SJSA1 (cell line): Measurements from ENCODE around the gene GPR87. TPM values are rescaled to one million over a fixed set of nuclear protein-coding genes. Genes with fewer than 3 reads are reported as not detected.
A peak's percentile ranks its signal among the peaks of the same experiment; 100 is the strongest.

Source experiments
- DNase-seq, 2 experiments: peaks; one replicate each; pipeline ENCODE4 v3.0.0-alpha.2; 2015 to 2020; ENCODE audit warnings: low spot score in 2 of 2, low read depth in 1 of 2
- H3K27ac ChIP-seq: fragments of 250-450 bp; sonication (Bioruptor Pico); 2 replicates; pipeline ENCODE4 v1.5.1; 2020; ENCODE audit warnings: mild to moderate bottlenecking, moderate library complexity
- H3K27me3 ChIP-seq: fragments of 250-450 bp; sonication (Bioruptor Pico); replicated peaks from 2 replicates; pipeline ENCODE4 v1.5.1; 2020; ENCODE audit warnings: mild to moderate bottlenecking, moderate library complexity
- H3K36me3 ChIP-seq: fragments of 250-450 bp; sonication (Bioruptor Pico); 2 replicates; pipeline ENCODE4 v1.5.1; 2020; ENCODE audit warnings: mild to moderate bottlenecking
- H3K4me1 ChIP-seq: fragments of 250-450 bp; sonication (Bioruptor Pico); replicated peaks from 2 replicates; pipeline ENCODE4 v1.6.1; 2021; ENCODE audit warnings: mild to moderate bottlenecking
- H3K4me3 ChIP-seq: fragments of 250-450 bp; sonication (Bioruptor Pico); 2 replicates; pipeline ENCODE4 v1.5.1; 2020; ENCODE audit warnings: mild to moderate bottlenecking
- H3K9me3 ChIP-seq: fragments of 250-450 bp; sonication (Bioruptor Pico); replicated peaks from 2 replicates; pipeline ENCODE4 v1.5.1; 2020; ENCODE audit warnings: mild to moderate bottlenecking
- total RNA-seq: library from RNA; depleted of rRNA; stranded (reverse); fragments of >200 nt; shearing (Covaris generic); gene quantifications from 2 replicates; pipeline ENCODE4 v1.2.3, GENCODE V29; 2014; rRNA removed

GPR87 gene
- total RNA-seq, 1 experiment from 2014 or later: 0.29 TPM

DNA sequence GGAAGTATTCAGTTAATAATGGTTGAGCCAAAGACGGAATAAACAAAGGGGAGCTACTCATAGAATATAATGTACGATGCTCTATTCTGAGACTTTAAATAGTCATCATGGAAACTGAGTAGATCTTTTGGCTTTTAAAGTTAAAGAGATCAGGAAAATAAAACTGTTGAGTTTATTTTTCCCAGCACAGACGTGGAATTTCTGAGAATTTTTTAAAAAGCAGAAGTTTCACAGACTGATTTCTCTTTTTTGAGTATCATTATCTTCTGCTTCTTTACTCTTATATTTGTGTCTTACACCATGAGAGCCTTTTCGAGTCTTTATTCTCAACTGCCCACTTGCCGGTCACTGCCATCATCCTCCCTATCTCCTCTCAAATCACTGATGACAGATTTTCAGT is 51.5 kb downstream of the GPR87 start:
- Histone ChIP-seq H3K4me1 (peaks cover 52% of the 10 kb centered on the region), H3K9me3 (no peaks in the 10 kb centered on the region), H3K27ac (0 out of 2 replicates have a peak overlapping the region, but pooled peaks have one; percentile 27), H3K27me3 (0 out of 2 replicates have a peak, but pooled peaks cover 2% of the 10 kb centered on the region), H3K36me3 (no peaks in the 10 kb centered on the region), H3K4me3 (no peak overlapping the region)
- no peak for DNase-seq

DNA sequence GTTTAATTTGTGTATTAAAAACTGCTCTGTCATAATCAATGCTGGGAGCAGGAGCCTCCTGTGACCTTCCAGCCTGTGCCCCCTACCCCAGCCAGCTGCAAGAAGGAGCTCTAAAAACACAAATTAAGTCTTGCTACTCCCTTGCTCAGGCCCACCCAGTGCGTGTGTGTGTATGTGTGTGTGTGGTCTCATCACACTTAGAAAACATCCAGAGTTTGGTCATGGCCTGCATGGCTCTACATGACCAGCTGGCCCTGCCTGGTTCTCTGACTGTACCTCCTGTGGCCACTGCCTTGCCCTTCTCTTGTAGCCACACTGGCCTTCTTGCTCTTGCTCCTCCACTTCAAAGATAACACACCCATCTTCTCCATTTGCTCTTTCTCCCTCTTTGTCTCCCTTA is 52.0 kb downstream of the GPR87 start:
- no peaks in the 10 kb centered on the region for H3K9me3 ChIP-seq
- H3K4me1 ChIP-seq: peaks cover 57% of the 10 kb centered on the region
- no peaks in the 10 kb centered on the region for H3K36me3 ChIP-seq
- 0 out of 2 replicates have a peak, but pooled peaks cover 2% of the 10 kb centered on the region for H3K27me3 ChIP-seq
- no peak overlapping the region for H3K4me3 ChIP-seq
- H3K27ac ChIP-seq: peak overlapping the region; percentile 27; the same call in 1 of the 2 replicates
- peak; percentile 64 to 81 for DNase-seq

DNA sequence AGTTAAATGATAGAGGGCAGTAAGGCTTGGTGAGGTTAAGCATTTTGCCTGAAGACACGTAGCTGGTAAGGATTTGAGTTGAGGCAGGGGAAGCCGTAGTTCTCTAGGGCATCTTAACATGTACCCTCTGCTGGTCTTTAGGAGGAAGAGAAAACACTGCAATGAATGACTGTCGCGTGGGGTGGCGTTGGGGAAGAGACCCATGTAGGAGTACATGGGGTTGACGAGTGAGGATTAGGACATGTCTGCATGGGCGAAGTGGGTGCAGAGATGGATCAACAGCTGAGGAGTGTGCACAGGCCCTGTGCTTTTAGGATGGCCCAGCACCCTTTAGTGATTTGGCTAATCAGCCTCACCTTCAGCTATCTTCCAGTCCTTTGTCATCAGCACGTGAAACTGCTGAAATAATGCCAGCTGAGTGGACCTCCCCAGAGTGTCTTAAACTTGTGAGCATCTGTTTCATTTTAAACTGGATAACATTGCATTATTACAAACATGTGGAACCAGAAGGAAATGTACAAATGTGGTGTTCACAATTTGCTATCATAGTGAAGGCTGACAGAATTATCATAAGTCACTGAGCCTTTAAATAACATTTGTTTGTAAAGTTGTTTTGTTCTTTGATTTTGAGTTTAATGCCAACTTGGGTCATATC is 53.6 kb downstream of the GPR87 start:
- no peak for DNase-seq
- Histone ChIP-seq H3K36me3 (no peaks in the 10 kb centered on the region), H3K4me1 (peaks cover 70% of the 10 kb centered on the region), H3K27me3 (0 out of 2 replicates have a peak, but pooled peaks cover 2% of the 10 kb centered on the region), H3K4me3 (no peak overlapping the region), H3K27ac (no peak overlapping the region), H3K9me3 (no peaks in the 10 kb centered on the region)

DNA sequence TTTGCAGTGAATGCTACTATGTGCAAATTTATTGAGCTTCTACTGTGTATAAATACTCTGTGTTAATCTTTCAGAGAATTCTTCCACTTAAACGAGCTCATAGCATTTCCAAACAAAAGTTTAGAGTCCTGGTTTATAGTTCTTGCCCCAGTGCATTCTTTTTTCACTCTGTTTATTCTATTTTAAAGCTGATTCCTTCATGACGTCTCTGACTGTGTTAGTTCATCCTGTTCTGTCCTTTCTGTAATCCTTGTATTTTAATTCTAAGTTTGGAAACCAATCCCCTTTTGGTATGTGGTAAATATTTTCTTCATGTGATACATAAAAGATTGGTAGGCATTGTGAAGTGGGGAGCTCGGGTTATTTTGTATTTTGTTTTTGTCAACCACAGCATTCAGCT is 57.0 kb downstream of the GPR87 start:
- DNase-seq: peak in 1 of 2 experiments; percentile 39
- Histone ChIP-seq H3K9me3 (no peaks in the 10 kb centered on the region), H3K4me1 (peaks cover 38% of the 10 kb centered on the region), H3K36me3 (no peaks in the 10 kb centered on the region), H3K27me3 (0 out of 2 replicates have a peak, but pooled peaks cover 2% of the 10 kb centered on the region), H3K27ac (no peak overlapping the region), H3K4me3 (no peak overlapping the region)

DNA sequence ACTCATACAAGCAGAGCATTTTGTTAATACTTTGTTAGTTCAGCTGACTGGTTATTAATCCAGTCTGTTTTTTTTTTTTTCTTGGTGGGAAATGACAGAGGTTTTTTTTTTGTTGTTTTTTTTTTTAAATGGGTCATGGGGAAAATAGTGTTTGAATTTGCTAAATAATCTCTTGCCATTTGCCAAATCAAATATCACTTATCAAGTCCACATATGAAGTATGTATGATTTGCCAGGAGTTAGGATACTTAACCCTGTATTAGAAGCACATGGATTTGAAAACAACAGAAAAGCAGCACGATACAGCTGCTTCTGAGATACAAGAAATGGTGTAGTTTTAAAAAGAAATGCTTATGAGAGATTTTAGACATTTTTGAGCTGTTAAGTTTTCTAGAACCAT is 59.9 kb downstream of the GPR87 start:
- no peaks in the 10 kb centered on the region for H3K9me3 ChIP-seq
- no peaks in the 10 kb centered on the region for H3K36me3 ChIP-seq
- no peak overlapping the region for H3K27ac ChIP-seq
- H3K27me3 ChIP-seq: no peaks in the 10 kb centered on the region
- no peak for DNase-seq
- H3K4me1 ChIP-seq: peaks cover 18% of the 10 kb centered on the region
- no peak overlapping the region for H3K4me3 ChIP-seq

DNA sequence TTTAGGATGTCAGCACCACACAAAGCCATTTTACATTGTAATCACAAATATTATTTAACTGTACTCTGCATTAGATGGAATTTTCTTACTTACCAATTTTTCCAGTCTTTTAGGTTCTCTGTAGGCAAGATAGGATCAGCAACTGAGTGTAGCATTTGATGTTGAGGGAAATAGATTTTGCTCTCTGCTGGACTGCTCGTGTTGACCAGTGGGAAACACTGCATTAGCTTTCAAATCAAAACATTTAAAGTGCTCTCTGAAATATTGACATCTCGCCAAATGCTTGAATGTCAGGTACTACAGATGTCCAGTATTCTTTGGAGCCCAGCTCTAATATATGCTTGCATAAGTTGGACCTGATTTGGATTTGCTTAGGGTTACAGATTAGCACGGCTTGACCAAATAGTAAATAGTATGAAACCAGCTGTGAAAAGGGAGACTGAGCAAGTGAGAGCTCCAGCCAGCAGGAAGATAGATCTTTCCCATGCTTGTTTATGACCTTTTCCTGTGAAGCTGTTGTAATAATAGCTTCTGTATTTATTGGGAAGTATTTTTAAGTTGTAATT is 67.8 kb downstream of the GPR87 start:
- Histone ChIP-seq H3K27me3 (no peaks in the 10 kb centered on the region), H3K4me3 (no peak overlapping the region), H3K36me3 (no peaks in the 10 kb centered on the region), H3K27ac (no peak overlapping the region), H3K9me3 (no peaks in the 10 kb centered on the region; the same call in 1 of the 2 replicates), H3K4me1 (no peaks in the 10 kb centered on the region)
- no peak for DNase-seq

Other genes with a start within 250 kb of the GPR87 start
- 0.29 TPM in 1 of 2 replicates, not detected in the other for gene MED12L, start 231.2 kb downstream of the GPR87 start, total RNA-seq
- not detected in 2 replicates for gene GPR171, start 113.6 kb downstream of the GPR87 start, total RNA-seq
- not detected in 2 replicates for gene P2RY14, start 38.3 kb downstream of the GPR87 start, total RNA-seq
- not detected in 2 replicates for gene P2RY13, start 12.7 kb upstream of the GPR87 start, total RNA-seq
- not detected in 2 replicates for gene P2RY12, start 67.9 kb upstream of the GPR87 start, total RNA-seq
- gene IGSF10, start 144.2 kb upstream of the GPR87 start, total RNA-seq: 0.24 TPM in 1 of 2 replicates, not detected in the other